Activated CD4-positive, CD25-positive, alpha-beta regulatory T cell treated with anti-CD3 and anti-CD28 coated beads, Interleukin-2, amount 50 U/mL, for 72 hours (primary cell): ENCODE data around the gene ZNF25.
"Not testable (repeated sequence)": the region's sequence is repeated elsewhere in the genome, so short reads cannot be mapped to it uniquely, and the experiment has no call there.

Experiments
- DNase-seq: peaks from one replicate; pipeline ENCODE4 v3.0.0; 2021

The ZNF25 gene

GRCh38 chr10:37937864-37938263 lies 38.6 kb downstream of the ZNF25 start:
- DNase-seq = no peak

GRCh38 chr10:37934791-37935190 lies 41.7 kb downstream of the ZNF25 start:
- no peak for DNase-seq

- no peak for DNase-seq
Observed at GRCh38 chr10:37930423-37930822, 46.0 kb downstream of the ZNF25 start.

- DNase-seq = not testable (repeated sequence)
Observed at GRCh38 chr10:37908165-37908564, 68.3 kb downstream of the ZNF25 start.

GRCh38 chr10:37906382-37906781 lies 70.1 kb downstream of the ZNF25 start:
- DNase-seq = no peak
